ENCODE results near the gene PRKAG2.

- TF ChIP-seq, protein P1, sequence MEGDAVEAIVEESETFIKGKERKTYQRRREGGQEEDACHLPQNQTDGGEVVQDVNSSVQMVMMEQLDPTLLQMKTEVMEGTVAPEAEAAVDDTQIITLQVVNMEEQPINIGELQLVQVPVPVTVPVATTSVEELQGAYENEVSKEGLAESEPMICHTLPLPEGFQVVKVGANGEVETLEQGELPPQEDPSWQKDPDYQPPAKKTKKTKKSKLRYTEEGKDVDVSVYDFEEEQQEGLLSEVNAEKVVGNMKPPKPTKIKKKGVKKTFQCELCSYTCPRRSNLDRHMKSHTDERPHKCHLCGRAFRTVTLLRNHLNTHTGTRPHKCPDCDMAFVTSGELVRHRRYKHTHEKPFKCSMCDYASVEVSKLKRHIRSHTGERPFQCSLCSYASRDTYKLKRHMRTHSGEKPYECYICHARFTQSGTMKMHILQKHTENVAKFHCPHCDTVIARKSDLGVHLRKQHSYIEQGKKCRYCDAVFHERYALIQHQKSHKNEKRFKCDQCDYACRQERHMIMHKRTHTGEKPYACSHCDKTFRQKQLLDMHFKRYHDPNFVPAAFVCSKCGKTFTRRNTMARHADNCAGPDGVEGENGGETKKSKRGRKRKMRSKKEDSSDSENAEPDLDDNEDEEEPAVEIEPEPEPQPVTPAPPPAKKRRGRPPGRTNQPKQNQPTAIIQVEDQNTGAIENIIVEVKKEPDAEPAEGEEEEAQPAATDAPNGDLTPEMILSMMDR (IDR thresholded peaks at IDR 0.05) = no peak
- TF ChIP-seq POLR2A (IDR thresholded peaks at IDR 0.05) = no peak
- no peak for TF ChIP-seq EP300 (IDR thresholded peaks at IDR 0.05; ENCODE audit: low read depth)
Measured at GRCh38 chr7:151625606-151626005, 251.3 kb downstream of the PRKAG2 start.

All from transverse colon (tissue), 3 donors.